ENCODE data around the gene SUSD4.

- TF ChIP-seq CTCF (conservative IDR thresholded peaks at IDR 0.05; ENCODE audit: low read length) (no peak), EZH2phosphoT487 (IDR thresholded peaks at IDR 0.05; ENCODE audit: borderline replicate concordance) (no peak)
Observed at GRCh38 chr1:223203034-223203408, 161.0 kb downstream of the SUSD4 start.
